HepG2 (cell line): Measurements from ENCODE around the gene MSANTD1. TPM values are rescaled to one million over a fixed set of nuclear protein-coding genes. Genes with fewer than 3 reads are reported as not detected.

Experiments used
- HNRNPLL ChIP-seq: fragments of 200-400 bp; formaldehyde crosslinking; IDR thresholded peaks from 2 replicates; pipeline ENCODE4 v1.6.1; 2017; ENCODE audit warnings: mild to moderate bottlenecking, low read depth, low read length; ENCODE audit not compliant: poor library complexity, severe bottlenecking
- IKZF1 ChIP-seq: fragments of 450-650 bp; IDR thresholded peaks from 2 replicates; pipeline ENCODE4 v1.7.1; 2016
- SMARCE1 ChIP-seq: fragments of 450-650 bp; IDR thresholded peaks from 2 replicates; pipeline ENCODE4 v1.6.1; 2017; ENCODE audit warnings: borderline replicate concordance
- SRSF1 ChIP-seq: fragments of 200-400 bp; formaldehyde crosslinking; optimal IDR thresholded peaks from 2 replicates; pipeline ENCODE3; 2017; ENCODE audit warnings: mild to moderate bottlenecking, low read depth, low read length, moderate library complexity
- ZBTB1 ChIP-seq: sonication (generic); formaldehyde crosslinking; IDR thresholded peaks from 2 replicates; pipeline ENCODE4 v1.4.0; 2020; ENCODE audit warnings: missing genetic modification reagents, borderline replicate concordance
- ZFP36L1 ChIP-seq: sonication (generic); formaldehyde crosslinking; IDR thresholded peaks from 2 replicates; pipeline ENCODE4 v1.8.0; 2022; ENCODE audit warnings: mild to moderate bottlenecking, missing genetic modification reagents, moderate library complexity
- ZNF317 ChIP-seq: sonication (generic); formaldehyde crosslinking; IDR thresholded peaks from 2 replicates; pipeline ENCODE4 v1.5.0; 2020; ENCODE audit warnings: mild to moderate bottlenecking, missing genetic modification reagents
- ZNF549 ChIP-seq: sonication (generic); formaldehyde crosslinking; IDR thresholded peaks from 2 replicates; pipeline ENCODE4 v1.5.0; 2020; ENCODE audit warnings: missing genetic modification reagents
- ZNF558 ChIP-seq: sonication (generic); formaldehyde crosslinking; IDR thresholded peaks from 2 replicates; pipeline ENCODE4 v1.9.0; 2022; ENCODE audit warnings: mild to moderate bottlenecking, missing genetic modification reagents, borderline replicate concordance
- ZNF772 ChIP-seq: sonication (generic); formaldehyde crosslinking; IDR thresholded peaks from 2 replicates; pipeline ENCODE4 v1.5.0; 2020; ENCODE audit warnings: mild to moderate bottlenecking, missing genetic modification reagents
- ZNF788 ChIP-seq: sonication (generic); formaldehyde crosslinking; IDR thresholded peaks from 2 replicates; pipeline ENCODE4 v1.5.0; 2020; ENCODE audit warnings: mild to moderate bottlenecking, missing genetic modification reagents, borderline replicate concordance
- polyA plus RNA-seq, 8 experiments: library from polyadenylated mRNA; depleted of rRNA in 3 of 8; stranded (reverse) in 7 of 8; unstranded in 1 of 8; fragments of >200 nt; fragmentation: Illumina TruSeq in 4 of 8; extraction: Trizol in 4 of 8; gene quantifications; 2 replicates each; pipeline versions ENCODE4 v1.2.1 to v1.2.3, GENCODE V29; 2011 to 2016; ENCODE audit warnings: low read depth in 4 of 8, missing spikeins in 1 of 8, mixed read lengths in 1 of 8; ENCODE audit not compliant: insufficient read depth in 1 of 8
- total RNA-seq, 5 experiments: library from RNA; depleted of rRNA; stranded (reverse); fragments of >200 nt; fragmentation: Illumina TruSeq; extraction: Trizol; gene quantifications; 2 replicates each; pipeline ENCODE4 v1.2.3, GENCODE V29; 2016; ENCODE audit warnings: low read depth in 1 of 5
- TF ChIP-seq, protein P1 (sequence below): sonication (generic); formaldehyde crosslinking; IDR thresholded peaks from 2 replicates; pipeline ENCODE4 v1.5.1; 2020; ENCODE audit warnings: missing genetic modification reagents, mild to moderate bottlenecking, borderline replicate concordance
- TF ChIP-seq, protein P2 (sequence below): IDR thresholded peaks from 2 replicates; pipeline ENCODE4 v1.6.1; 2016; ENCODE audit warnings: control low read depth
- TF ChIP-seq, protein P3 (sequence below): sonication (generic); formaldehyde crosslinking; IDR thresholded peaks from 2 replicates; pipeline ENCODE4 v1.5.1; 2020; ENCODE audit warnings: mild to moderate bottlenecking, missing genetic modification reagents, moderate library complexity
- TF ChIP-seq, protein P4 (sequence below): sonication (generic); formaldehyde crosslinking; conservative IDR thresholded peaks from 2 replicates; pipeline ENCODE4 v1.4.0; 2020; ENCODE audit warnings: missing genetic modification reagents
- TF ChIP-seq, protein P5 (sequence below): sonication (generic); formaldehyde crosslinking; IDR thresholded peaks from 2 replicates; pipeline ENCODE4 v1.4.0; 2020; ENCODE audit warnings: missing genetic modification reagents, borderline replicate concordance

Gene MSANTD1
- total and polyA plus RNA-seq, 2 of the 13 experiments (the other 11 are each of a cell fraction or from before 2014, with no cell fraction given), result 0.22 to 0.40 TPM

DNA sequence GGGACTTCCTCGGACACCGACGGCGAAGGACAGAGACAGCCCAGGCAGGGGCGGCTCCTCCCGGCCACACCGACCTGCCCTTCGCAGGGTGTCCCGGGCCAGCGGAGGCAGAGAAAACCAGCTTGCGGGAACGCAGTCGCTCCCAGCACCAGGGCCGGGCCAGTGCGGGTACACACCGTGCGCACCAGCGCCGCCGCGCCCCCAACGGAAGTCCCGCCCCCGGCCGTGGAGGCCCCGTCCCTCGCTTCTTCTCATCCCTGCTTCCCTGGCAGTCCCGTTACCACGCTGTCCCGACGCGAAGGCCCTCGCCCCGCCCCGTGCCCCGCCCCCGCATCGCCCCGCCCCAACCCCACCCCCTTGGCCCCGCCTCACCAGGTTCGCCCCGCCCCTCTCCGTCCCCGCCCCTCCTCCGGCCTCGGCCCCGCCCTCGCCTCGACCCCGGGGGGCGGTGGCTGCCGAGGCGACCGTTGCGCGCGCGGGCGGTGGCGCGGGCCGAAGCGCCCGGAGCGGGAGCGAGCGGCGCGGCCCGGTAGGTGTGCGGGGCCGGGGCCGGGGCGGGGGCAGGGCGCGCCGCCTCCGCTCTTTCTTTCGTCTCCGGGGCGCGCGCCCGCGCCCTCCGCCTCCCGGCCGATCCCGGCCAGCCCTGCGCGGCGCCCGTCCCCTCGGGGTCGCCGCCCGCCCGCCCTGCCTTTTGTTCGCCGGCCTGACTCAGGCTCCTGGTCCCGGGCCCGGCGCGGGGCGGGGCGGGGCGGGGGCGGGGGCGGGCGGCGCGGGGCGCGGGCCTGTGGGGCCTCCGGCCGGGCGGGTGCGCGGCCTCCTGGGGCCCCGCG is 43.8 kb downstream of the MSANTD1 start, which contains the start of gene RGS12 (continued):
- TF ChIP-seq, protein P1, sequence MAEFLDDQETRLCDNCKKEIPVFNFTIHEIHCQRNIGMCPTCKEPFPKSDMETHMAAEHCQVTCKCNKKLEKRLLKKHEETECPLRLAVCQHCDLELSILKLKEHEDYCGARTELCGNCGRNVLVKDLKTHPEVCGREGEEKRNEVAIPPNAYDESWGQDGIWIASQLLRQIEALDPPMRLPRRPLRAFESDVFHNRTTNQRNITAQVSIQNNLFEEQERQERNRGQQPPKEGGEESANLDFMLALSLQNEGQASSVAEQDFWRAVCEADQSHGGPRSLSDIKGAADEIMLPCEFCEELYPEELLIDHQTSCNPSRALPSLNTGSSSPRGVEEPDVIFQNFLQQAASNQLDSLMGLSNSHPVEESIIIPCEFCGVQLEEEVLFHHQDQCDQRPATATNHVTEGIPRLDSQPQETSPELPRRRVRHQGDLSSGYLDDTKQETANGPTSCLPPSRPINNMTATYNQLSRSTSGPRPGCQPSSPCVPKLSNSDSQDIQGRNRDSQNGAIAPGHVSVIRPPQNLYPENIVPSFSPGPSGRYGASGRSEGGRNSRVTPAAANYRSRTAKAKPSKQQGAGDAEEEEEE (CRISPR knock-in tag), result no peak
- TF ChIP-seq IKZF1 (no peak), HNRNPLL (peak; percentile 79), ZNF317 (CRISPR knock-in tag) (no peak; the same call in 1 of the 2 replicates), ZNF788 (CRISPR knock-in tag) (no peak; the same call in 1 of the 2 replicates), SRSF1 (no peak), ZBTB1 (CRISPR knock-in tag) (no peak), ZNF549 (CRISPR knock-in tag) (no peak), ZFP36L1 (CRISPR knock-in tag) (no peak), ZNF772 (CRISPR knock-in tag) (no peak), ZNF558 (CRISPR knock-in tag) (no peak), SMARCE1 (no peak)
- TF ChIP-seq, protein P2, sequence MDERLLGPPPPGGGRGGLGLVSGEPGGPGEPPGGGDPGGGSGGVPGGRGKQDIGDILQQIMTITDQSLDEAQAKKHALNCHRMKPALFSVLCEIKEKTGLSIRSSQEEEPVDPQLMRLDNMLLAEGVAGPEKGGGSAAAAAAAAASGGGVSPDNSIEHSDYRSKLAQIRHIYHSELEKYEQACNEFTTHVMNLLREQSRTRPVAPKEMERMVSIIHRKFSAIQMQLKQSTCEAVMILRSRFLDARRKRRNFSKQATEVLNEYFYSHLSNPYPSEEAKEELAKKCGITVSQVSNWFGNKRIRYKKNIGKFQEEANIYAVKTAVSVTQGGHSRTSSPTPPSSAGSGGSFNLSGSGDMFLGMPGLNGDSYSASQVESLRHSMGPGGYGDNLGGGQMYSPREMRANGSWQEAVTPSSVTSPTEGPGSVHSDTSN, result no peak
- TF ChIP-seq, protein P3, sequence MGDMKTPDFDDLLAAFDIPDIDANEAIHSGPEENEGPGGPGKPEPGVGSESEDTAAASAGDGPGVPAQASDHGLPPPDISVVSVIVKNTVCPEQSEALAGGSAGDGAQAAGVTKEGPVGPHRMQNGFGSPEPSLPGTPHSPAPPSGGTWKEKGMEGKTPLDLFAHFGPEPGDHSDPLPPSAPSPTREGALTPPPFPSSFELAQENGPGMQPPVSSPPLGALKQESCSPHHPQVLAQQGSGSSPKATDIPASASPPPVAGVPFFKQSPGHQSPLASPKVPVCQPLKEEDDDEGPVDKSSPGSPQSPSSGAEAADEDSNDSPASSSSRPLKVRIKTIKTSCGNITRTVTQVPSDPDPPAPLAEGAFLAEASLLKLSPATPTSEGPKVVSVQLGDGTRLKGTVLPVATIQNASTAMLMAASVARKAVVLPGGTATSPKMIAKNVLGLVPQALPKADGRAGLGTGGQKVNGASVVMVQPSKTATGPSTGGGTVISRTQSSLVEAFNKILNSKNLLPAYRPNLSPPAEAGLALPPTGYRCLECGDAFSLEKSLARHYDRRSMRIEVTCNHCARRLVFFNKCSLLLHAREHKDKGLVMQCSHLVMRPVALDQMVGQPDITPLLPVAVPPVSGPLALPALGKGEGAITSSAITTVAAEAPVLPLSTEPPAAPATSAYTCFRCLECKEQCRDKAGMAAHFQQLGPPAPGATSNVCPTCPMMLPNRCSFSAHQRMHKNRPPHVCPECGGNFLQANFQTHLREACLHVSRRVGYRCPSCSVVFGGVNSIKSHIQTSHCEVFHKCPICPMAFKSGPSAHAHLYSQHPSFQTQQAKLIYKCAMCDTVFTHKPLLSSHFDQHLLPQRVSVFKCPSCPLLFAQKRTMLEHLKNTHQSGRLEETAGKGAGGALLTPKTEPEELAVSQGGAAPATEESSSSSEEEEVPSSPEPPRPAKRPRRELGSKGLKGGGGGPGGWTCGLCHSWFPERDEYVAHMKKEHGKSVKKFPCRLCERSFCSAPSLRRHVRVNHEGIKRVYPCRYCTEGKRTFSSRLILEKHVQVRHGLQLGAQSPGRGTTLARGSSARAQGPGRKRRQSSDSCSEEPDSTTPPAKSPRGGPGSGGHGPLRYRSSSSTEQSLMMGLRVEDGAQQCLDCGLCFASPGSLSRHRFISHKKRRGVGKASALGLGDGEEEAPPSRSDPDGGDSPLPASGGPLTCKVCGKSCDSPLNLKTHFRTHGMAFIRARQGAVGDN (CRISPR knock-in tag), result no peak; the same call in none of the 2 replicates
- TF ChIP-seq, protein P4, sequence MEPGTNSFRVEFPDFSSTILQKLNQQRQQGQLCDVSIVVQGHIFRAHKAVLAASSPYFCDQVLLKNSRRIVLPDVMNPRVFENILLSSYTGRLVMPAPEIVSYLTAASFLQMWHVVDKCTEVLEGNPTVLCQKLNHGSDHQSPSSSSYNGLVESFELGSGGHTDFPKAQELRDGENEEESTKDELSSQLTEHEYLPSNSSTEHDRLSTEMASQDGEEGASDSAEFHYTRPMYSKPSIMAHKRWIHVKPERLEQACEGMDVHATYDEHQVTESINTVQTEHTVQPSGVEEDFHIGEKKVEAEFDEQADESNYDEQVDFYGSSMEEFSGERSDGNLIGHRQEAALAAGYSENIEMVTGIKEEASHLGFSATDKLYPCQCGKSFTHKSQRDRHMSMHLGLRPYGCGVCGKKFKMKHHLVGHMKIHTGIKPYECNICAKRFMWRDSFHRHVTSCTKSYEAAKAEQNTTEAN (CRISPR knock-in tag), result no peak
- TF ChIP-seq, protein P5, sequence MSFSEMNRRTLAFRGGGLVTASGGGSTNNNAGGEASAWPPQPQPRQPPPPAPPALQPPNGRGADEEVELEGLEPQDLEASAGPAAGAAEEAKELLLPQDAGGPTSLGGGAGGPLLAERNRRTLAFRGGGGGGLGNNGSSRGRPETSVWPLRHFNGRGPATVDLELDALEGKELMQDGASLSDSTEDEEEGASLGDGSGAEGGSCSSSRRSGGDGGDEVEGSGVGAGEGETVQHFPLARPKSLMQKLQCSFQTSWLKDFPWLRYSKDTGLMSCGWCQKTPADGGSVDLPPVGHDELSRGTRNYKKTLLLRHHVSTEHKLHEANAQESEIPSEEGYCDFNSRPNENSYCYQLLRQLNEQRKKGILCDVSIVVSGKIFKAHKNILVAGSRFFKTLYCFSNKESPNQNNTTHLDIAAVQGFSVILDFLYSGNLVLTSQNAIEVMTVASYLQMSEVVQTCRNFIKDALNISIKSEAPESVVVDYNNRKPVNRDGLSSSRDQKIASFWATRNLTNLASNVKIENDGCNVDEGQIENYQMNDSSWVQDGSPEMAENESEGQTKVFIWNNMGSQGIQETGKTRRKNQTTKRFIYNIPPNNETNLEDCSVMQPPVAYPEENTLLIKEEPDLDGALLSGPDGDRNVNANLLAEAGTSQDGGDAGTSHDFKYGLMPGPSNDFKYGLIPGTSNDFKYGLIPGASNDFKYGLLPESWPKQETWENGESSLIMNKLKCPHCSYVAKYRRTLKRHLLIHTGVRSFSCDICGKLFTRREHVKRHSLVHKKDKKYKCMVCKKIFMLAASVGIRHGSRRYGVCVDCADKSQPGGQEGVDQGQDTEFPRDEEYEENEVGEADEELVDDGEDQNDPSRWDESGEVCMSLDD (CRISPR knock-in tag), result no peak
